SU-DHL-6 (cell line): ENCODE measurements around the gene PEA15.

Experiments used
- H2AFZ ChIP-seq: fragments of 200-600 bp; sonication (generic); 2 replicates; pipeline ENCODE4 v1.6.1; 2014; ENCODE audit warnings: low read depth, mild to moderate bottlenecking, moderate library complexity, mixed read lengths, antibody characterized with exemption, low read length; ENCODE audit not compliant: severe bottlenecking
- H3F3A ChIP-seq: fragments of 200-600 bp; shearing (Covaris generic); 2 replicates; pipeline ENCODE4 v1.6.0; 2016; ENCODE audit warnings: antibody characterized with exemption, mild to moderate bottlenecking; ENCODE audit not compliant: insufficient read depth
- H3K27ac ChIP-seq: fragments of 200-600 bp; sonication (generic); 2 replicates; pipeline ENCODE4 v1.5.1; 2016; ENCODE audit warnings: low read depth, mild to moderate bottlenecking, low read length, moderate library complexity, mixed read lengths
- H3K27me3 ChIP-seq: fragments of 200-600 bp; sonication (generic), shearing (Covaris generic); 2 replicates; pipeline ENCODE4 v1.6.0; 2014; ENCODE audit warnings: mild to moderate bottlenecking, low read length
- H3K36me3 ChIP-seq: fragments of 200-600 bp; sonication (generic); 2 replicates; pipeline ENCODE4 v1.6.1; 2014; ENCODE audit warnings: mild to moderate bottlenecking, low read length, mixed read lengths
- H3K4me2 ChIP-seq: fragments of 300-600, 200-600 bp; shearing (Covaris generic), sonication (generic); 2 replicates; pipeline ENCODE4 v1.6.0; 2014; ENCODE audit warnings: low read length, low read depth, mild to moderate bottlenecking; ENCODE audit not compliant: poor library complexity, severe bottlenecking
- H3K4me3 ChIP-seq: fragments of 200-600 bp; sonication (generic); 2 replicates; pipeline ENCODE4 v1.5.1; 2014; ENCODE audit warnings: antibody characterized with exemption, low read length, mild to moderate bottlenecking, mixed read lengths; ENCODE audit not compliant: insufficient read depth, poor library complexity, severe bottlenecking
- H3K79me2 ChIP-seq: fragments of 200-600 bp; sonication (generic); 2 replicates; pipeline ENCODE4 v1.6.1; 2014; ENCODE audit warnings: mild to moderate bottlenecking, low read length, moderate library complexity; ENCODE audit not compliant: insufficient read depth
- H3K9ac ChIP-seq: fragments of 200-600 bp; sonication (generic); 2 replicates; pipeline ENCODE4 v1.7.0; 2014; ENCODE audit warnings: mild to moderate bottlenecking, low read length
- H3K9me2 ChIP-seq: fragments of 200-600 bp; sonication (generic); replicated peaks from 2 replicates; pipeline ENCODE4 v1.6.1; 2014; ENCODE audit warnings: low read length; ENCODE audit not compliant: insufficient read depth
- H3K9me3 ChIP-seq: fragments of 200-600 bp; sonication (generic); 2 replicates; pipeline ENCODE4 v1.6.1; 2014; ENCODE audit warnings: low read length, mixed read lengths; ENCODE audit not compliant: insufficient read depth
- H4K20me1 ChIP-seq: fragments of 200-600 bp; sonication (generic); 2 replicates; pipeline ENCODE4 v1.6.1; 2014; ENCODE audit warnings: low read depth, mild to moderate bottlenecking, antibody characterized with exemption, low read length, moderate library complexity, mixed read lengths
- EZH2phosphoT487 ChIP-seq: fragments of 200-600 bp; sonication (generic), shearing (Covaris generic); conservative IDR thresholded peaks from 2 replicates; pipeline ENCODE4 v1.6.1; 2018; ENCODE audit warnings: mild to moderate bottlenecking, antibody characterized with exemption, low read length, moderate library complexity, mixed read lengths
- TF ChIP-seq, protein P1 (sequence below): fragments of 200-600 bp; sonication (generic); IDR thresholded peaks from one replicate; pipeline ENCODE4 v1.5.1; 2017; ENCODE audit warnings: antibody characterized with exemption, mild to moderate bottlenecking, low read length, moderate library complexity; ENCODE audit not compliant: insufficient read depth, poor library complexity, severe bottlenecking

PEA15 gene

GRCh38 chr1:160179336-160179735 is 25.8 kb upstream of the PEA15 start:
- Histone ChIP-seq H2AFZ (no peak overlapping the region), H3K79me2 (no peaks in the 10 kb centered on the region), H4K20me1 (no peaks in the 10 kb centered on the region), H3K27me3 (no peaks in the 10 kb centered on the region), H3K4me2 (no peak overlapping the region), H3K9me2 (no peaks in the 10 kb centered on the region), H3K36me3 (no peaks in the 10 kb centered on the region), H3F3A (no peaks in the 10 kb centered on the region), H3K9ac (no peak overlapping the region), H3K27ac (no peak overlapping the region), H3K9me3 (no peaks in the 10 kb centered on the region), H3K4me3 (no peak overlapping the region)
- no peak for TF ChIP-seq EZH2phosphoT487
- TF ChIP-seq, protein P1, sequence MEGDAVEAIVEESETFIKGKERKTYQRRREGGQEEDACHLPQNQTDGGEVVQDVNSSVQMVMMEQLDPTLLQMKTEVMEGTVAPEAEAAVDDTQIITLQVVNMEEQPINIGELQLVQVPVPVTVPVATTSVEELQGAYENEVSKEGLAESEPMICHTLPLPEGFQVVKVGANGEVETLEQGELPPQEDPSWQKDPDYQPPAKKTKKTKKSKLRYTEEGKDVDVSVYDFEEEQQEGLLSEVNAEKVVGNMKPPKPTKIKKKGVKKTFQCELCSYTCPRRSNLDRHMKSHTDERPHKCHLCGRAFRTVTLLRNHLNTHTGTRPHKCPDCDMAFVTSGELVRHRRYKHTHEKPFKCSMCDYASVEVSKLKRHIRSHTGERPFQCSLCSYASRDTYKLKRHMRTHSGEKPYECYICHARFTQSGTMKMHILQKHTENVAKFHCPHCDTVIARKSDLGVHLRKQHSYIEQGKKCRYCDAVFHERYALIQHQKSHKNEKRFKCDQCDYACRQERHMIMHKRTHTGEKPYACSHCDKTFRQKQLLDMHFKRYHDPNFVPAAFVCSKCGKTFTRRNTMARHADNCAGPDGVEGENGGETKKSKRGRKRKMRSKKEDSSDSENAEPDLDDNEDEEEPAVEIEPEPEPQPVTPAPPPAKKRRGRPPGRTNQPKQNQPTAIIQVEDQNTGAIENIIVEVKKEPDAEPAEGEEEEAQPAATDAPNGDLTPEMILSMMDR = no peak

DNA sequence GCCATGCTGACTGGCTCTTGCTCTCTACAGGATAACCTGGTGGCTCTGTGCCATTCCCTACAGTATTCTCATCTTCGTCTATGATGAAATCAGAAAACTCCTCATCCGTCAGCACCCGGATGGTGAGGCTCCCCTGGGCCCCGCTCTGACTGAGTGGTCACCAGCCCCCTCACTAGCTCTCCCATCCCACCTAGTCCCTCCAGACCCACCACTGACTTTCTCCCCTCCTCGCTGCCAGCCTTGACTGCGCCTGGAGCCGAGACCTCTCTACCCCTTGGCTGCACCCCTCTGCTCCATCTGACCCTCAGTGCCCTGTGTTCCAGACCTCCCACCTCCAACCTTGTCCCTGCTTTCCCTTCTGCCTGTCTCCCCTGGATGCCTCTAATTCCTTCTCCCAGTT is 18.9 kb upstream of the PEA15 start:
- no peak overlapping the region for H3K4me3 ChIP-seq
- H3K79me2 ChIP-seq = no peaks in the 10 kb centered on the region
- no peaks in the 10 kb centered on the region for H3K9me3 ChIP-seq
- no peaks in the 10 kb centered on the region for H3K9me2 ChIP-seq
- H2AFZ ChIP-seq = no peak overlapping the region
- TF ChIP-seq, protein P1 = no peak
- no peak for TF ChIP-seq EZH2phosphoT487
- no peaks in the 10 kb centered on the region for H3K36me3 ChIP-seq
- H4K20me1 ChIP-seq = no peaks in the 10 kb centered on the region
- no peak overlapping the region for H3K27ac ChIP-seq
- H3F3A ChIP-seq = no peaks in the 10 kb centered on the region
- H3K9ac ChIP-seq = no peak overlapping the region
- no peaks in the 10 kb centered on the region for H3K27me3 ChIP-seq
- H3K4me2 ChIP-seq = no peak overlapping the region

DNA sequence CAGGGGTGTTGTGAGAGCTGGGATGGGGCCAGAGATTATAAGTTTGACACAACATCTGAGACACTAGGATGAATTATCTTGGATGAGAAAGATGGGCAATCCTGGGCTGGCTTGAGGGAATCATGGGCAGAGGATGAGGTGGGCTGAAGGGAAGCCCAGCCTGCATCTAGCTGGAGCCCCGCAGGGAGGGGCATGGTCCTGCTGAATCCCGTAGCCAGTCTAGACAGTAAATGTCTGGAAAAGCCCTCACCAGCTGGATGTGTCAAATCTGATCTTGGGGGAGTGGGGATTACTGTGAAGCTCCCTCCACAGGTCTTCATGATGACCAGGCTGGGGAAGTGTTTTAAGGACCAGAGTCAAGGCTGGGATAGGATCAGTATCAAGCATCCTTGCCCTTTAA is 18.5 kb upstream of the PEA15 start:
- no peaks in the 10 kb centered on the region for H3F3A ChIP-seq
- H3K27ac ChIP-seq = no peak overlapping the region
- no peak overlapping the region for H3K4me3 ChIP-seq
- no peaks in the 10 kb centered on the region for H3K9me3 ChIP-seq
- H3K79me2 ChIP-seq = no peaks in the 10 kb centered on the region
- H4K20me1 ChIP-seq = no peaks in the 10 kb centered on the region
- H3K9me2 ChIP-seq = no peaks in the 10 kb centered on the region
- H2AFZ ChIP-seq = no peak overlapping the region
- H3K27me3 ChIP-seq = no peaks in the 10 kb centered on the region
- no peak overlapping the region for H3K9ac ChIP-seq
- TF ChIP-seq EZH2phosphoT487 = no peak
- TF ChIP-seq, protein P1 = no peak
- H3K36me3 ChIP-seq = no peaks in the 10 kb centered on the region
- H3K4me2 ChIP-seq = no peak overlapping the region
